HEK293T (cell line): ENCODE data around the gene C6orf136.

Source experiments
- CTCF ChIA-PET: fragments of 350-600 bp; formaldehyde crosslinking; extraction: SDS; loops from one replicate; lab custom pipeline; 2021; ENCODE audit warnings: antibody characterized with exemption, inconsistent platforms; lab: Yijun Ruan, JAX
- POLR2A ChIA-PET: fragments of 350-600 bp; formaldehyde crosslinking; extraction: SDS; loops from one replicate; lab custom pipeline; 2020; ENCODE audit warnings: antibody characterized with exemption, inconsistent platforms; lab: Yijun Ruan, JAX
- DNase-seq: peaks from one replicate; pipeline ENCODE4 v3.0.0; 2012; ENCODE audit warnings: mixed read lengths; ENCODE audit errors: extremely low spot score
- ARNT ChIP-seq: fragments of 450-650 bp; IDR thresholded peaks from 2 replicates; pipeline ENCODE4 v1.6.1; 2017; ENCODE audit warnings: mild to moderate bottlenecking
- BHLHE40 ChIP-seq: fragments of 450-650 bp; IDR thresholded peaks from 2 replicates; pipeline ENCODE4 v1.6.1; 2016; ENCODE audit warnings: mild to moderate bottlenecking, moderate library complexity, borderline replicate concordance
- CTBP1 ChIP-seq: fragments of 450-650 bp; IDR thresholded peaks from 2 replicates; pipeline ENCODE4 v1.6.1; 2016; ENCODE audit warnings: borderline replicate concordance
- ELF4 ChIP-seq: fragments of 450-650 bp; IDR thresholded peaks from 2 replicates; pipeline ENCODE4 v1.6.1; 2017; ENCODE audit warnings: antibody characterized with exemption
- FOXA1 ChIP-seq: fragments of 450-650 bp; IDR thresholded peaks from 2 replicates; pipeline ENCODE4 v1.6.1; 2016; ENCODE audit warnings: mild to moderate bottlenecking
- FOXK2 ChIP-seq: fragments of 450-650 bp; IDR thresholded peaks from 2 replicates; pipeline ENCODE4 v1.6.1; 2016; ENCODE audit warnings: mild to moderate bottlenecking
- FOXM1 ChIP-seq: fragments of 450-650 bp; IDR thresholded peaks from 2 replicates; pipeline ENCODE4 v1.6.1; 2017; ENCODE audit warnings: mild to moderate bottlenecking, borderline replicate concordance
- HDGF ChIP-seq: fragments of 450-650 bp; IDR thresholded peaks from 2 replicates; pipeline ENCODE4 v1.6.1; 2017; ENCODE audit warnings: antibody characterized with exemption, borderline replicate concordance
- L3MBTL2 ChIP-seq: fragments of 450-650 bp; conservative IDR thresholded peaks from 2 replicates; pipeline ENCODE4 v1.6.1; 2016; ENCODE audit warnings: mild to moderate bottlenecking
- LEF1 ChIP-seq: fragments of 450-650 bp; IDR thresholded peaks from 2 replicates; pipeline ENCODE4 v1.6.1; 2017; ENCODE audit warnings: mild to moderate bottlenecking, borderline replicate concordance
- NFRKB ChIP-seq: fragments of 450-650 bp; IDR thresholded peaks from 2 replicates; pipeline ENCODE4 v1.6.1; 2016; ENCODE audit warnings: mild to moderate bottlenecking, moderate library complexity
- SP1 ChIP-seq: fragments of 450-650 bp; IDR thresholded peaks from 2 replicates; pipeline ENCODE4 v1.6.1; 2017
- SUZ12 ChIP-seq: fragments of 450-650 bp; IDR thresholded peaks from 2 replicates; pipeline ENCODE4 v1.6.1; 2016; ENCODE audit warnings: mild to moderate bottlenecking
- TARDBP ChIP-seq: fragments of 450-650 bp; IDR thresholded peaks from 2 replicates; pipeline ENCODE4 v1.6.1; 2016
- ZNF384 ChIP-seq: fragments of 450-650 bp; IDR thresholded peaks from 2 replicates; pipeline ENCODE4 v1.6.1; 2016
- TF ChIP-seq, protein P1 (sequence below): fragments of 450-650 bp; IDR thresholded peaks from 2 replicates; pipeline ENCODE4 v1.6.1; 2016

The C6orf136 gene, protein sequence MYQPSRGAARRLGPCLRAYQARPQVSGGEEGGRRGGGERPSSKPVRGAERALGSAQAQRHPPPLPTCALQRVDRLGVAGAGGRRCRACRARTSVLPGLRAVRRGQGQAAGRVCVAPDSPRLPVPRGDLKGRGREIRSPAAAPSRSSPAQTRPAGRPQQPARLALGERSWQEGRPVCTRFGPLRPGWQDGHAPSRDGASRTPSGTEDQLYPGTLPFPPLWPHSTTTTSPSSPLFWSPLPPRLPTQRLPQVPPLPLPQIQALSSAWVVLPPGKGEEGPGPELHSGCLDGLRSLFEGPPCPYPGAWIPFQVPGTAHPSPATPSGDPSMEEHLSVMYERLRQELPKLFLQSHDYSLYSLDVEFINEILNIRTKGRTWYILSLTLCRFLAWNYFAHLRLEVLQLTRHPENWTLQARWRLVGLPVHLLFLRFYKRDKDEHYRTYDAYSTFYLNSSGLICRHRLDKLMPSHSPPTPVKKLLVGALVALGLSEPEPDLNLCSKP

DNA sequence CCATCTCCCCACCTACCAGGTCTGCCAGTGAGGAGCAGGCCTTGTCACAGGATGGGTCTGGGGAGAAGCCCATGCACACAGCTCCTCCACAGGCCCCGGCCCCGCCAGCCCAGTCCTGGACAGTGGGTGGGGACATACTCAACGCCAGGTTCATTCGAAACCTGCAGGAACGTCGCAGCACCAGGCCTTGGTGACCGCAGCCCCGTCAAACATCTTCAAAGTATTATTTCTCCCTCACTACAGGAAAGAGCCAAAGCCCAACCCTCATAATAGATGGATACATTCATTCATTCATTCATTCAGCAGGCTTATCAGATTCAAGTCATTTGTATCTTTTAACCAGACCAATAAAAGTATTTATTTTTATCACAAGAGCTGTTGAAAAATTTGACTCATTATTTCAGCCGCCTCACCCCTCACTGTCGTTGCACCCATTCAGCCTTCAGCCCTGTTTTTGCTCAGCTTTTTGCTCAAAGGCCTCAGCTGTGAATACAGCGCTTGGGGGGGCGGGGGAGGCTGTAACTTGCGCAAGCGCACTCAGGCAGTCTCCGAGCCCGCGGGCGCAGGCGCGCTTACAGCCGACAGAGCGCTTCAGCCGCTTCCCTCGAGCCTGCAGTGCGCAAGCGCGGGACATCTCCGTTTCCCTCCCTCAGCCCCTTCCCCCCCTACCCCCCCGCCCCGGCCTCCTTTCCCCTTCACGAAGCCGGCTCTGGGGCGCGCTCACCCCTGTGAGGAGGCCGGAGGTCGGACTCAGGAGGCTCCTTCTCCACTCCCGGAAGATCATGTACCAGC lies at the start of gene C6orf136:
TSS of gene C6orf136 (plus strand) at position 684 of the 792 bp plus-strand sequence. CDS start at position 783, 99 bp downstream.
- no peak for TF ChIP-seq LEF1
- TF ChIP-seq SP1: no peak
- TF ChIP-seq, protein P1, sequence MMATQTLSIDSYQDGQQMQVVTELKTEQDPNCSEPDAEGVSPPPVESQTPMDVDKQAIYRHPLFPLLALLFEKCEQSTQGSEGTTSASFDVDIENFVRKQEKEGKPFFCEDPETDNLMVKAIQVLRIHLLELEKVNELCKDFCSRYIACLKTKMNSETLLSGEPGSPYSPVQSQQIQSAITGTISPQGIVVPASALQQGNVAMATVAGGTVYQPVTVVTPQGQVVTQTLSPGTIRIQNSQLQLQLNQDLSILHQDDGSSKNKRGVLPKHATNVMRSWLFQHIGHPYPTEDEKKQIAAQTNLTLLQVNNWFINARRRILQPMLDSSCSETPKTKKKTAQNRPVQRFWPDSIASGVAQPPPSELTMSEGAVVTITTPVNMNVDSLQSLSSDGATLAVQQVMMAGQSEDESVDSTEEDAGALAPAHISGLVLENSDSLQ: no peak
- TF ChIP-seq BHLHE40: no peak
- TF ChIP-seq ARNT: no peak
- no peak for TF ChIP-seq ZNF384
- no peak for TF ChIP-seq FOXK2
- TF ChIP-seq ELF4: no peak
- no peak for TF ChIP-seq FOXM1
- no peak for TF ChIP-seq CTBP1
- TF ChIP-seq L3MBTL2: no peak
- DNase-seq: peak; percentile 97
- ChIA-PET CTCF (interaction anchor here (1.1 kb wide), 1 partner anchor 33 kb away, joined by 4 read pairs; no protein-coding TSS in a partner anchor), POLR2A (interaction anchor here (0.5 to 1.6 kb wide), 3 partner anchors 29 to 55 kb away, joined by 3 read pairs; partner anchors contain the start of gene MRPS18B)

DNA sequence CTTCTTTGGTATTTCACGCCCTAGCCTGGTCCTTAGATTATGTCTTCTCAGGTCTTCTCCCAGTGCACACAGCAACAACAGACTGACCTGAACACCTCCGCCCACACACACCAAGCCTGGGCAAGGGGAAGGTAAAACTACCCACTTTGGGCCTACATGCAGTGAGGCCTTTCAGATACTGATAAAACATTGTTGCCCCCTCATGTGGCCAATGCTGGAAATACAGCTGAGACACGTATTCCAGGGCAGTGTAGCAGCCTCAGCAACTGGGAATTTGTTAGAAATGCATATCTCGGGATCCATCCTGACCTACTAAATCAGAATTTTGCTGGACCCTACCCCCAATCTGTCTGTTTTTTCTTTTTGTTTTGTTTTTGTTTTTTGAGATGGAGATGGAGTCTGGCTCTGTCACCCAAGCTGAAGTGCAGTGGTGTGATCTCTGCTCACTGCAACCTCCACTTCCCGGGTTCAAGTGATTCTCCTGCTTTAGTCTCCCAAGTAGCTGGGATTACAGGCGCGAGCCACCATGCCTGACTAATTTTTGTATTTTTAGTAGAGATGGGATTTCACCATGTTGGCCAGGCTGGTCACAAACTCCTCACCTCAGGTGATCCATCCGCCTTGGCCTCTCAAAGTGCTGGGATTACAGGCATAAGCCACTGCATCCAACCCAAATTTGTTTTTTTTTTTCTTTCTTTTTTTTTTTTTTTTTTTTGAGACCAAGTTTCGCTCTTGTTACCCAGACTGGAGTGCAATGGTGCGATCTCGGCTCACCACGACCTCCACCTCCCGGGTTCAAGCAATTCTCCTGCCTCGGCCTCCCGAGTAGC lies 49.4 kb upstream of the C6orf136 start:
- POLR2A ChIA-PET: interaction anchor here (0.8 to 7.0 kb wide), 8 partner anchors 8 to 75 kb away, joined by 3 to 90 read pairs (median 3); partner anchors contain the start of genes ABCF1, DHX16, GNL1 and PRR3
- DNase-seq: peak; percentile 70

DNA sequence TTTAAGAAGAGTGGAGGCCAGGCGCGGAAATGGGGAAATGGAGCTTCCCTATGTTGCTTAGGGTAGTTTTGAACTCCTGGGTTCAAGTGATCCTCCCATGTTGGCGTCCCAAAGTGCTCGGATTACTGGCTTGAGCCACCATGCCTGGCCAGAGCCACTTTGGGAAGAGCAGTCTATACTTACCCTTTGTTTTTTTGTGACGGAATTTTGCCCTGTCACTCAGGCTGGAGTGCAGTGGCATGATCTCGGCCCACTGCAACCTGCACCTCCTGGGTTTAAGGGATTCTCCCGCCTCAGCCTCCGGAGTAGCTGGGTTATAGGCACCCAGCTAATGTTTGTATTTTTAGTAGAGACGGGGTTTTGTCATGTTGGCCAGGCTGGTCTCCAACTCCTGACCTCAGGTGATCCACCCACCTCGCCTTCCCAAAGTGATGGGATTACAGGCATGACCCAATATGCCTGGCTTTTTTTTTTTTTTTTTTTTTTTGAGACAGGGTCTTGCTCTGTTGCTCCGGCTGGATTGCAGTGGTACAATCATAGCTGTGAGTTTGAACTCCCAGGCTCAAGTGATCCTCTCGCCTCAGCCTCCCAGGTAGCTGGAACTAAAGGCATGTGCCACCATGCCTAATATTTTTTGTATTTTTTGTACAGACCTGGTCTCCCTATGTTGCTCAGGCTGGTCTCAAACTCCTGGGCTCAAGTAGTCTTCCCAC lies 47.9 kb upstream of the C6orf136 start:
- POLR2A ChIA-PET: interaction anchor here (1.1 to 7.0 kb wide), 4 partner anchors 9 to 42 kb away, joined by 3 to 90 read pairs (median 11); partner anchors contain the start of gene PRR3
- CTCF ChIA-PET: interaction anchor here (1.0 kb wide), 1 partner anchor 54 kb away, joined by 5 read pairs; no protein-coding TSS in a partner anchor
- no peak for DNase-seq
- TF ChIP-seq BHLHE40 (no peak), FOXM1 (no peak), SUZ12 (no peak), ZNF384 (peak; percentile 50), L3MBTL2 (no peak), ARNT (no peak), TARDBP (no peak), LEF1 (no peak)
- TF ChIP-seq, protein P1: peak; percentile 42; the same call in 1 of the 2 replicates

More for the DNA sequence above, 49.4 kb upstream of the C6orf136 start:
- CTCF ChIA-PET: interaction anchor here (0.6 to 2.8 kb wide), 12 partner anchors 10 to 134 kb away, joined by 3 to 18 read pairs (median 4); partner anchors contain the start of gene ABCF1

GRCh38 chr6:30599625-30600324 lies 47.2 kb upstream of the C6orf136 start:
- CTCF ChIA-PET: no interaction called here
- no peak for DNase-seq
- POLR2A ChIA-PET: interaction anchor here (1.0 to 7.0 kb wide), 5 partner anchors 9 to 55 kb away, joined by 3 to 90 read pairs (median 7); partner anchors contain the start of gene PRR3
- TF ChIP-seq TARDBP: no peak
- no peak for TF ChIP-seq BHLHE40
- TF ChIP-seq, protein P1: no peak
- TF ChIP-seq L3MBTL2: no peak
- no peak for TF ChIP-seq NFRKB
- no peak for TF ChIP-seq ELF4
- TF ChIP-seq FOXK2: no peak
- TF ChIP-seq FOXA1: no peak
- no peak for TF ChIP-seq CTBP1
- TF ChIP-seq FOXM1: no peak
- no peak for TF ChIP-seq SP1
- TF ChIP-seq ARNT: no peak
- TF ChIP-seq ZNF384: no peak
- no peak for TF ChIP-seq LEF1
- no peak for TF ChIP-seq SUZ12
- TF ChIP-seq HDGF: no peak
